ENCODE results near the gene AP1M2.

The AP1M2 gene

DNA sequence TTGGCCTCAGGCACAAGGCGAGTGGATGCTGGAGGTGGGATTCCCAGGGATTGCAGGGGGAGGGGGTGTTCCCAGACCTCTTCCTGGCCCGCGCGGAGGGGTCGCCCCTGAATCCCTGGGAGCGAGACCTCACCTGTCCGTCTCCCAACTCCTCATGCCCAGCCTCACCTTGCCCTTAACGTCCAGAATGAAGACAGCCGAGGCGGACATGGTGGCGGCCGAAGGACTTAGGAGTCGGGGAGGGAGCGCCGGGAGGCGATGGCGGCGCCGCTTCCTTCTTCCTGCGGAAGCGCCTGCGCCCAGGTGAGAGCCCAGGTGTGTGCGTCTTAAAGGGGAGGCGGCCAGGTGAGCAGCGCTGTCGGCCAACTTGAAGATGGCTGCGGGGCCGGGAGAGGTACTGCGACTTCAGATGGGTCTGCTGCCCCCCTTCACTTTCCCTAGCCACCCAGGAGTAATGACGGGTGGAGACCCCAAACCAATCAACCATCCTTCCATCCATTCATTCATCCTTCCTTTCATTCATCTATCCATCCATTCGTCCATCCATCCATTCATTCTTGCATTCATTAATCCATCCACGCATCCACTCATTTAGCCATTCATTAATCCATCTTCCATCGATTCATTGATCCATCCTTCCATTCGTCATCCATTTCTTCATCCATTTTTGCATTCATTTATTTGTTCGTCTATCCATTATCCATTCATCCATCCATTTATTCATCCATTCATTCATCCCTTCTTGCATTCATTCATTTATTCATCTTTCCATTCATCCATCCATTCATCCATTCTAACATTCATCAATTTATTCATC lies at the start of gene AP1M2:
TSS of gene AP1M2 (minus strand) at position 291 of the 817 bp plus-strand sequence. CDS start at position 210, 81 bp downstream.
- DNase-seq, result no peak

DNA sequence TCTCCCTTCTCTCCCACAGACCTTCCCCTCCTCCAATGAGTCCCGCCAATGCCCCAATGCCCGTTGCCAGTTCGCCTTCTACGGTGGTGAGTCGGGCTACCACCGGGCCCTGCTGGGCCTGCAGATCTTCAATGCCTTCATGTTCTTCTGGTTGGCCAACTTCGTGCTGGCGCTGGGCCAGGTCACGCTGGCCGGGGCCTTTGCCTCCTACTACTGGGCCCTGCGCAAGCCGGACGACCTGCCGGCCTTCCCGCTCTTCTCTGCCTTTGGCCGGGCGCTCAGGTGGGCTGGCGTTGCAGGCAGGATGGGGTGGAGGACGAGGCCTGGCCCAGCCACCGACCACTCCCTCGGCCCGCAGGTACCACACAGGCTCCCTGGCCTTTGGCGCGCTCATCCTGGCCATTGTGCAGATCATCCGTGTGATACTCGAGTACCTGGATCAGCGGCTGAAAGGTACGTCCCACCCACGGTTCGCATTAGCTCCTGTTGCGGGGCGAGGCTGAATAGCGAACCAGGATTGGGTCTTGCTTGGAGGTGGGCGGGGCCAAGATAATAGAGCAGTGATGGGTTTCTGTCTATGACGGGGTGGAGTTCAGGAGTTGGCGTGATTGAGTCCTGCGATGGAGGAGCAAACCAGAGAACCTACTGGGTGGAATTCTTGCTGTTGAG lies 49.3 kb upstream of the AP1M2 start:
- DNase-seq, result no peak

DNA sequence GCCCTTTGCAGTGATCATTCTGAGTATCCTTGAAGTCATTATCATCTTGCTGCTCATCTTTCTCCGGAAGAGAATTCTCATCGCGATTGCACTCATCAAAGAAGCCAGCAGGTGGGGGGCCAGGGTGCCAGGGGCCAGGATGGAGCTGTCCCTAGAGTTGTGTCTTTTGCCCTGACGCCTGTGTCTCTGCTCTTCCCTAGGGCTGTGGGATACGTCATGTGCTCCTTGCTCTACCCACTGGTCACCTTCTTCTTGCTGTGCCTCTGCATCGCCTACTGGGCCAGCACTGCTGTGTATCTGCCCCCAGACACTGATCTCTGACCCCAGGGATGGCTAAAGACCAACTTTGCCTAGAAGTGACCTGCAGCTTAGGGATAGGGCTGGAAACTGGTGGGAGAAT lies 47.9 kb upstream of the AP1M2 start:
- DNase-seq, result no peak

DNA sequence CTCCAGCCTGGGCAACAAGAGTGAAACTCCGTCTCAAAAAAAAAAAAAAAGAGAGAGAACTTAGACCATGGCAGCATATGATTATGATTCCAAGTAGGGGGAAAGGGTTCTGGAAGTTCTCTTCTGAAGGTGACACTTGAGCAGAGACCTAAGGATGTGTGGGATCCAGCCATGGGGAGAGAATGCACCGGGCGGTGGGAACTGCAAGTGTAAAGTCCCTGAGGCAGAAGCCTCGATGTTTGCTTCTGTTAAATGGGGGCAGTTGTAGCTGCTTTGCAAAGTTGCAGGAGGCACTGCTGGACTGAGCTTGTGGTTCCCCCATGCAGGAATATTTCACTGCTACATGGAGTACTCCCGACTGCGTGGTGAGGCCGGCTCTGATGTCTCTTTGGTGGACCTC lies 47.3 kb upstream of the AP1M2 start:
- no peak for DNase-seq

DNA sequence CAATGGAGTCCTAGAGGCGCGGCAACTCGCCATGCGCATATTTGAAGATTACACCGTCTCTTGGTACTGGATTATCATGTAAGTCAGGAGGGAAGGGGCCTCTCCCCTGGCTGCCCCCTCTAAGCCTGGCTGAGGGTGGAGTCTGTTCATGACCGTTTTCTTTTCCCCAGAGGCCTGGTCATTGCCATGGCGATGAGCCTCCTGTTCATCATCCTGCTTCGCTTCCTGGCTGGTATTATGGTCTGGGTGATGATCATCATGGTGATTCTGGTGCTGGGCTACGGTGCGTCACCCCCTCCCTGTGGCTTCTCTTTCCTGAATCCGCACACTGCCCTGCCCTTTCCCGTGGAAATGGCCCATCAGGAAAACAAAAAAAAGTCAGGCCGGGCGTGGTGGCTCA lies 44.8 kb upstream of the AP1M2 start:
- DNase-seq, result no peak

DNA sequence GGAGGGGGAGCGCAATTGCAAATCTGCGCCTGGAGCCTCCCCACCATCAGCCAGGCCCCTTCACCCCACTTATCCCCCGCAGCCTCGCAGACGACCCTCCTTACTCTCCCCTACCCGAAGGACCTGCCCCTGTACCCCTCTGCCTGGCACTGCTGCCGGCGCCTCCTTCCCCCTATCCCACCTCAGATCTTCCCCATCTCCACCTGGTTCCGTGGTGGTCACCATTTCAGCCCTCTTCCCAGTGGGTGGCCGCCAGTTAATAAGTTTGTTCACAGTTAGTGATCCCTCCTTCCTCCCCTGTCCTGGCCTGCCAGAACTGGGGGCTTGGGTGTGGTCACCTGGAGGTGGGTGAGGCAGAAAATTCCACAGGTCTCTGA lies 38.6 kb upstream of the AP1M2 start:
- DNase-seq, result no peak

DNA sequence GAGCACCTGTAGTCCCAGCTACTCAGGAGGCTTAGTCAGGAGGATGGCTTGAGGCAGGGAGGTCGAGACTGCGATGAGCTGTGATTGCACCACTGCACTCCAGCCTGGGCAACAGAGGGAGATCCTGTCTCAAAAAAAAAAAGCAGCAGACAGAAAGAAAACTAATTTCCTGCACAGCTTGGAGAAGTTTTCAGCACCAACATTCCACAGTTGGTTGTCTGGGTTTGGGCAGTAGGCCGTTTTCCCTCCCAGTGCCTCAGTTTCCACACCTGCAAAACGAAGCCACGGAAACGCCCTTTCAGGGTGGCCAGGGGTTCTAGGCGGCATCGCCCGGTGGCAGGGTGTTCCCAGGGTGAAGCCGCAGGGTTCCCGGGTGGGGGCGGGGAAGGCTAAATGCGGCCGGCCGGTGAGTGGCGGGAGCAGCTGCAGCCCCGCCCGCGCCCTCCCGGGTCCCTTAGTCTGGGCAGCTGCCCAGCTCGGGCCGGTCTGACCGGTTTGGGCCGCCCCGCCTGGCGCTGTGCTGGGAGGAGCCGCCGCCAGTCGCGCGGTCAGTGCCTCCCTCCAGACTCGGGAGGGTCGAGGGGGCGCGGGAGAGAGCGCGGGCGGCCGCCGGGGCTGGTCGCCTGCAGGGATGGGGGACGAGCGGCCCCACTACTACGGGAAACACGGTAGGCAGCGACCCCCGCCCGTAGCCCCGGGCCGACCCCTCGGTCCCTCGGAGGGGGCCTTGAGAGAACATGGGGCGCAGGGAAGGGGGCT lies 38.1 kb upstream of the AP1M2 start, which contains the start of gene SLC44A2:
TSS of gene SLC44A2 (plus strand) at position 551 of the 759 bp plus-strand sequence. CDS start at position 632, 81 bp downstream.
- DNase-seq, result no peak

DNA sequence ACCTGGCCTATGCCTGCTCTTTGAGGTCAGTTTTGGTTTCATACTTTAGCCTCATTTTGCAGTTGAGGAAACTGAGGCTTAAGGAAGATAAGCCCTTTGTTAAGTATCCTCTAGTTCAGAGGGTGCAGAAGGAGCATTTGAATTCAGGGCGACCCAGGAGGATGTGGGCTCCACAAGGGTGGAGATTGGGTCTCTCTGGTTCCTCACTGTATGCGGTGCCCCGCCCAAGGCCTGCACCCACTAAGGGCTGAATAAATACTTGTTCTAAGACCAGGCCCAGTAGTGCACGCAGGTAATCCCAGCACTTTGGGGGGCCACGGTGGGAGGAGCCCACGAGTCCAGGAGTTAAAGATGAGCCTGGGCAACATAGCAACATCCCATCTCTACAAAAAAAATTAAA lies 37.5 kb upstream of the AP1M2 start:
- DNase-seq, result peak; percentile 34

DNA sequence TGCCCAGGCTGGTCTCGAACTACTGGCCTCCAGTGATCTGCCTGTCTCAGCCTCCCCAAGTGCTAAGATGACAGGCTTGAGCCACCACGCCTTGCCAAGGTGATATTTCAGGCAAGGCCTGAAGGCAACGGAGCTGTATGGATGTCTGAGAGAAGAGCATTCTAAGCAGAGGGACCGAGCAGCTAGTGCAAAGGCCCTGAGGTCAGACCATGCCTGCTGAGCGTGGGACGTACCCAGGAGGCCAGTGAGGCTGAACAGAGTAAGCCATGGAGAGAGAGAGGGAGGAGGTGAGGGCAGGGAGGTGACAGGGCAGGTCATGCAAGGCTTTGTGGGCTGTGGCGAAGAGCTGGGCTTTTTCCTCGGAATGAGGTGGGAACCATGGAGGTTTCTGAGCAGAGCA lies 34.9 kb upstream of the AP1M2 start:
- DNase-seq, result no peak

DNA sequence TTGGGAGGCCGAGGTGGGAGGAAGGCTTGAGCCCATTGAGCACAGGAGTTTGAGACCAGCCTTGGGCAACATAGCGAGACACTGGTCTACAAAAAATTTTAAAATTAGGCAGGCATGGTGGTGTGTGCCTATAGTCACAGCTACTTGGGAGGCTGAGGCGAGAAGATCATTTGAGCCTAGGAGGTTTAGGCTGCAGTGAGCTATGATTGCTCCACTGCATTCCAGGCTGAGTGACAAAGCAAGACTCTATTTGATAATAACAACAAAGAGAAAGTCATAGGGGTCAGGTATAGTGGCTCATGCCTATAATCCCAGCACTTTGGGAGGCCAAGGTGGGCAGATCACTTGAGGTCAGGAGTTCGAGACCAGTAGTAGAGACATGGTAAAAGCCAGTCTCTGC lies 33.7 kb upstream of the AP1M2 start:
- DNase-seq, result no peak

DNA sequence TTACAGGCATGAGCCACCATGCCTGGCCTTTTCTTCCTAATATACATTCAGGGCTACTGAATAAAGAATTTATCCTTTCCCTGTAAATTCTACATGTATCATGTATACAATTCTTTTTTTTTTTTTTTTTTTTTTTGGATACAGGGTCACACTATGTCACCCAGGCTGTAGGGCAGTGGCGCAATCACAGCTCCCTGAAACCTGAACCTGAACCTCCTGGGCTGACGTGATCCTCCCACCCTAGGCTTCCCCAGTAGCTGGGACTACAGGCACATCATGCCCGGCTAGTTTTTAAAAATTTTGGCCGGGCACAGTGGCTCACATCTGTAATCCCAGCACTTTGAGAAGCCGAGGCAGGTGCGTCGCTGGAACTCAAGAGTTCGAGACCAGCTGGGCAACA lies 31.7 kb upstream of the AP1M2 start:
- no peak for DNase-seq

DNA sequence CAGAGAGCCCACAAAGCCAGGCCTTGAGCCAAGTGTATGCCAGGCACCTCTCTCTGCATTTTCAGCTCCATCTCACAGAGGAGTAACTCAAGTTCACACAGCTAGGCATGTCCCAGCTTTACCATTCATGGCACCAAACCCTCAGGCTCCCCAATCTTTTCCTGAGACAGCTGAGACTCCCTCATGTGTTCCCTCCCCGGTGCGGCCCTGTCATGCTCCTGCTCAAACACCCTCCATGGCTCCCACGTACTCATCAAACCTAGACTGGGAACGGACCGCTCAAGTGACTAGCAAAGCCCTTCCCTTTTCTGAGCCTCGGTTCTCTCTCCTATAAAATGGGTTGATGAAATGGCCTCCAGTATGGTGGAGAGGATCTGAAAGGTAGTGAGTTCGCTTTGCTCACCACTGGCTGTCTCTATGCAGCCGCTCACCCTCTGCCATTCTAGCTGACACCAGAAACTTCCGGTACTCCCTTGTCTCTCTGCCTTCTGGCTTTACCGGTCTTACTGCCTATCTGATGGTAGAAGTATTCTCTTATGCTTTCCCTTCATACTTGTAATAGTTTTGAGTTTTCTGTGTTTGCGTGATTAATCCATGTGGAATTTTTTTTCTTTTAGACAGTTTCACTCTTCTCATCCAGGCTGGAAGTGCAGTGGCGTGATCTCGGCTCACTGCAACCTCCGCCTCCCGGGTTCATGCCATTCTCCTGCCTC lies 30.5 kb upstream of the AP1M2 start:
- DNase-seq, result no peak

DNA sequence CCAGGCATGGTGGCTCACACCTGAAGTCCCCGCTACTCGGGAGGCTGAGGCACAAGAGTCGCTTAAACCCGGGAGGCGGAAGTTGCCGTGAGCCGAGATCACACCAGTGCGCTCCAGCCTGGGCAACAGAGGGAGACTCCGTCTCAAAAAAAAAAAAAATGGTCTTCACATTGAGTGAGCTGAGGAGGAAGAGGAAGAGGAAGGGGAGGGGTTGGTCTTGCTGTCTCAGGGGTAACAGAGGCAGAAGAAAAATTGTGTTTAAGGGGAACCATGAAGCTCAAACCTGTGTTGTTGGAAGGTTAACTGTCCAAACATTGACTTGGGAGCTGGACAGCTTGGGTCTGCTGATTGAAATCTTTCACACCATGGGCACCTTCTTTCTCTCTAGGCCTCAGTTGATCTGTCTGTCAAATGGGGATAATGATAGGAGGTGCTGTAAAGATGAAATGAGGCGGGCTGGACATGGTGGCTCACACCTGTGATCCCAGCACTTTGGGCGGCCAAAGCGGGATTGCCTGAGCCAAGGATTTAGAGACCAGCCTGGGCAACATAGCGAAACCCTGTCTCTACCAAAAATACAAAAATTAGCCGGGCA lies 28.4 kb upstream of the AP1M2 start:
- DNase-seq, result no peak

DNA sequence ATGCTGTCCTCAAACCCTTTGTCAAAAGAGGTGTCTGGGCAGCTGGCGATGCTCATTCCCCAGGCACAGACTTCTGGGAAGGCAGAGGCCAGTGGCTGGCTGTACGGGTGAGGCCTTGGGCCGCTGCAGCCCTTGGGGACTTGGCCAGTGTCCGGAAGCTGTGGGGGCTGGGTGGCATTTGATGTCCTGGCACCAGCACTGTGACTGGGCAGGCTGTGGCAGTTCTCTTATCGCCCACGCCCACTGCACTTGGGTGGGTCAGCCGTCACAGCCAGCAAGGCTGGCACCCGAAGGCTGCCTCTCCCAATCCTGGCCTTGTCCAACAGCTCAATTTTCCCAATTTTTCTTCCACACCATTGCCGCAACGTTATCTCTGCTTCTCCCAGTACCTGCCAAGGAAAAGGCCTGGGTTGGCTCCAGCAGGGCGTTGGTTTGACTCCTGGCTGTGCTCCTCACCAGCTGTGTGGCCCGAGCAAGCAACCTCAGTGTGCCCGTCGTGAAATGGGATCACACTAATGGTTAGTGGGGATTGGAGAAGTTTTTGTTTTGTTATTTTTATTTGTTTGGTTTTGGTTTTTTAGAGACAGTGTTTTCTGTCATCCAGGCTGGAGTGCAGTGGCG lies 25.5 kb upstream of the AP1M2 start:
- DNase-seq, result no peak

DNA sequence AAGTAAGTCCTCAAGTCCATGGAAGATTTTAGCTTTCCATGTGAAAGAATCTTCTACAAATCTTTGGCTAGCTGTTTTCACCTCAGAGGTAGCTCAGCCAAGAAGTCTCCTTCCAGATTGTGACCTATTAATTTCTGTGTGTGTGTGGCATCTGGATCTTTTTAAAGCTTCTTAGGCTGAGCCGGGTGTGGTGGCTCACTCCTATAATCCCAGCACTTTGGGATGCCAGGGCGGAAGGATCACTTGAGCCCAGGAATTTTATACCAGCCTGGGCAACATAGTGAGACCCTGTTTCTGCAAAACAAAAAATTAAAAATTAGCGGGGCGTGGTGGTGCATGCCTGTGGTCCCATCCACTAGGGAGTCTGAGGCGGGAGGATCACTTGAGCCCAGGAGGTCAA lies 24.8 kb upstream of the AP1M2 start:
- DNase-seq, result no peak

DNA sequence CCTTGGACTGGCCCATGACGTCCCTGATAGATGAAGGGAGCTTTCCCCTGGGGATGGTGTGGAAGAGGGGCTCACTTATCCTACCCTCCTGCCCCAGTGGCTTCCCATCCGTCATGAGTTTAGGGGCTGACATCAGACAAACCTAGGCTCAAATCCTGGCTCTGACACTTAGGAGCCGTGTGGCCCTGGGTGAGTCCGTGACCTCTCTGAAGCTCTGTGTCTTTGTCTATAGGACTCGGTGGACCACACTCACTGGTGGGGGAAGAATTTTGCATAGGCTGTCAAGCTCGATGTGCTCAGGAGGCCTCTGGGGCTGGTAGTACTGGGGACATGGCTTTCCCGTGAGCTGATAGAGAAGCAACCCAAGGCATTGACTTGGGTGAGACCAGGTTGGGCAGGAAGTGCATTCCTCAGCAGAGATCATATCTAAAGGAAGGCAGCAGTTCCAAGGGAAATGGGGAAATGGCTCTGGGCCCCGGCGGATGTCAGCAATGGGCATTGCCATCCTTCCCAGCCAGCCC lies 17.4 kb upstream of the AP1M2 start:
- peak; percentile 38 for DNase-seq

DNA sequence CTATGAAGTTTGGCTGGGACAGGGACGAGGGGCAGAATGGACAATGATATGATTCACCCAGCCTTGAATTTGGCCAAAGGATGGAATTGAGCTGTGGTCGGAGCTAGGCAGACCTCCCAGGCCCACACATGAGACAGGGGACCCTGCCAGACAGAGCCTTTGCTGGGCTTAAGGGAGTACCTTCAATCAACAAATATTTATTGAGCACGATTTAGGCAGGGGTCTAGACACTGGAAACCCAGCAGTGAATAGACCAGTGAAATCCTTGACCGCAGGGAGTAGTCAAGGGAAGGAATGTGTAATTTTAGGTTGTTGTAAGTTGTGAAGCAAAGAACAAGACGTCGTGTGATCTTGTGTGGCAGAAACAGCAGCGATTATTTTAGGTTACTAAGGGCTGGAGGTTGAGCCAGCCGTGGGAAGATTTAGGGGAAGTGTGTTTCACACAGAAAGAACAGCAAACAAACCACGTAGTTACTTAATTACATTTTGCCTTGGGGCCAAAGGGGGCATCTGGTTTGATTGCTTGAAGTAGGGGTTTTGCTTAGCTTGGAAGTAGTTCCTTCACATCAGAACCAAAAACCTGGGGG lies 16.9 kb upstream of the AP1M2 start:
- DNase-seq, result peak; percentile 77

DNA sequence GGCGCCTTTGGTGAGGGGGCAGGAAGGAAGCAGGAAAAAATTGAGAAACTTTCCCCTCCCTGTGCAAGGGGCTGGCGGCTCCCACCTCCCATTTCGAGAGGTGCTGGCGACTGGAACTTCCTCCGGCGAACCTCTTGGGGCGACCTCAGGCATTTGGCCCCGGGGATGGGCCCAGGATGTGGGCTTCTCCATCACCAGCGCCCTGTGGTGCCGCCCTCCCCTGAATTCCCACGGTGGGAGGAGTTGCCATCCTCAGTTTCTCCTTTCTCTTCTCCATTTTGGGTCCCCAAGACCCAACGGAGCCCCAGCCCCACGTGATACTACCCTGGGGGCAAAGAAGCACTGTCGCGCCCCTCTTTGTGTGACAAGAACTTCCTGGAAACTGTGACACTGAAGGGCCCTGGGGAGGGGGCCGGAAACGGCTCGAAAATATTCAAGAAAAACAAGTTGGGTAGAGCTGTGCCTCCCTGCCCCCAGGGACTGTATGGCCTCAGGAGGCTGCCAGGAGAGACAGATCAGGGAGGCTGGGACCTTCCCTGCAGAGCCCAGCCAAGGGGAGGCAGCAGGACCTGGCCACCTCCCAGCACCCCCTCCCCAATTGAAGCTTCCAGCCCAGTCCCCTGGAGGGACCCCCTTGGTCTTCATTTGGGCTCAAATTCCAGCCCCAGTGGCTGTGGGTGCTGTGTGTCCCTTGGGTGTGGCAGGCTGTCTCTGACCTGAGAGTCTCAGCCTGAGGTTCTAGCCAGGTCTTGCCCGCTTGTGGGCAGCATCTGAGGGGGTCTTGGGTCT lies 16.2 kb upstream of the AP1M2 start:
- DNase-seq, result peak; percentile 92

DNA sequence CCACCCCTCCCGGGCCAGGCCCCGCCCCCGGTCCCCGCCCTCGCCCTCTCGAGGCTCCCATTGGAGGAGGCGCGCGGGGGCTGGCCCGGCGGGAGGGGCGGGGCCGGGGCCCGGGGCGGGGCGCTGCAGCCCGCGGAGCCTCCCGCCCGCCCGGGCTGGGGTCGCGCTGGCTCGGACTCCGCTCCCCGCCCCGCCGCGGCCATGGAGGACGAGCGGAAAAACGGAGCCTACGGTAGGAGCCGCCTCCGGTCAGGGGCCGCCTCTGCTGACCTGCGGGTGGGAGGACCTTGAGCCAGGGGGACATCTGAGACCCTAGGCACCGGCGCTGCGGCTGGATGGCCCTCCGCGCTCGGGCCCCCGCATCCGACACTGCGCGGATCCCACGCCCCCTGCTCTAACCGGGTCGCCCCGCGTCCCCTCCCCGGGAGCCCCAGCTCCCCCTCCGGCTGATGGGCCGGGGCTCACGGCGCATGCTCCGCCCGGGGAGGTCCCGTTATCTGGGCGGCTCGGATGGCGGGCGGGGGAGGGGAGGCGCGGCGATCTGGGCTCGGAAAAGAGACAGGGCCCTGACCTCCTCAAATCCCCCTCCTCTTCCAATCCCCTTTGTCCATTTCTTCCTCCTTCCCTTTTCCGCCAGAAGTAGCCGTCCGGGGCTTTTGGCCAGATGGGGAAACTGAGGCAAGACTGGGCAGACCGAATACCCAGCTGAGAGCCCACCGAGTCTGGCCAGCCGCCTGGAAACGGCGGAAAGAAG lies 15.4 kb upstream of the AP1M2 start:
- peak; percentile 89 for DNase-seq

DNA sequence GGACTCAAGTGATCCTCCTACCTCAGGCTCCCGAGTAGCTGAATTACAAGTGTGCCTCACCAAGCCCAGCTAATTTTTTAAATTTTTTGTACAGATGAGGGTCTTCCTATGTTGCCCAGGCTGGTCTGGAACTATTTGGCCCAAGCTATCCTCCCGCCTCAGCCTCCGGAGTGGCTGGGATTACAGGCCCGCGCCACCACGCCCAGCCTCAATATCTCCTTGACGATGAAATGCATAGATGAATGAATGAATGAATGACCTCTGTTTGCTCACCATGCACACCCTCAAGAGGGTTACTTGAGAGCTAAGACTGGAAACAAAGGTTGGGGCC lies 14.9 kb upstream of the AP1M2 start:
- DNase-seq, result no peak
